Activated gamma-delta T cell treated with Interleukin-2 at 50 U/mL for 16 hours (primary cell): ENCODE measurements around the gene ARHGAP15.

Source experiments
- DNase-seq: peaks from one replicate; pipeline ENCODE4 v3.0.0-alpha.2; 2020

The ARHGAP15 gene

GRCh38 chr2:143603846-143604565, 474.8 kb downstream of the ARHGAP15 start:
- DNase-seq: no peak

GRCh38 chr2:143604566-143604959, 475.3 kb downstream of the ARHGAP15 start:
- no peak for DNase-seq

GRCh38 chr2:143607231-143608062, 478.2 kb downstream of the ARHGAP15 start:
- DNase-seq: no peak

- no peak for DNase-seq
These were observed 478.8 kb downstream of the ARHGAP15 start for GRCh38 chr2:143608063-143608423.

- no peak for DNase-seq
These were observed 479.5 kb downstream of the ARHGAP15 start for GRCh38 chr2:143608758-143609157.

- no peak for DNase-seq
These were observed 482.1 kb downstream of the ARHGAP15 start for GRCh38 chr2:143611336-143611735.

GRCh38 chr2:143615562-143615961, 486.3 kb downstream of the ARHGAP15 start:
- DNase-seq: no peak

GRCh38 chr2:143616452-143616851, 487.2 kb downstream of the ARHGAP15 start:
- no peak for DNase-seq

- DNase-seq: no peak
These were observed 488.7 kb downstream of the ARHGAP15 start for GRCh38 chr2:143617803-143618415.

GRCh38 chr2:143622106-143622505, 492.9 kb downstream of the ARHGAP15 start:
- no peak for DNase-seq

- no peak for DNase-seq
These were observed 494.2 kb downstream of the ARHGAP15 start for GRCh38 chr2:143623231-143623908.

- DNase-seq: no peak
These were observed 494.7 kb downstream of the ARHGAP15 start for GRCh38 chr2:143623909-143624260.

GRCh38 chr2:143629340-143629739, 500.1 kb downstream of the ARHGAP15 start:
- DNase-seq: no peak

GRCh38 chr2:143632751-143633374, 503.6 kb downstream of the ARHGAP15 start:
- DNase-seq: no peak

- no peak for DNase-seq
These were observed 504.2 kb downstream of the ARHGAP15 start for GRCh38 chr2:143633419-143633818.

- DNase-seq: no peak
These were observed 506.1 kb downstream of the ARHGAP15 start for GRCh38 chr2:143635302-143635701.

GRCh38 chr2:143635936-143636335, 506.7 kb downstream of the ARHGAP15 start:
- no peak for DNase-seq

- DNase-seq: no peak
These were observed 511.6 kb downstream of the ARHGAP15 start for GRCh38 chr2:143640826-143641225.

- no peak for DNase-seq
These were observed 516.9 kb downstream of the ARHGAP15 start for GRCh38 chr2:143645921-143646645.

- DNase-seq: no peak
These were observed 520.1 kb downstream of the ARHGAP15 start for GRCh38 chr2:143649226-143649740.

- no peak for DNase-seq
These were observed 523.5 kb downstream of the ARHGAP15 start for GRCh38 chr2:143652692-143653091.

GRCh38 chr2:143668234-143668633, 539.0 kb downstream of the ARHGAP15 start:
- DNase-seq: no peak
